Measurements from ENCODE around the gene AMN1. TPM values are rescaled to one million over a fixed set of nuclear protein-coding genes. Genes with fewer than 3 reads are reported as not detected.
"Not testable (repeated sequence)": the region's sequence is repeated elsewhere in the genome, so short reads cannot be mapped to it uniquely, and the experiment has no call there.

AMN1 gene
- total RNA-seq, 3 donors from 2014 or later: 3.1 to 7.3 (median 3.2) TPM

- DNase-seq: no peak
- Histone ChIP-seq H3K9me3 (no peaks in the 10 kb centered on the region), H3K4me1 (ENCODE audit: low read depth) (peaks cover 16% of the 10 kb centered on the region), H3K36me3 (ENCODE audit: low read depth) (no peaks in the 10 kb centered on the region), H3K4me3 (no peak overlapping the region)
- intact Hi-C loops (cut with DNase I, micrococcal nuclease): no loop called here
- ATAC-seq: no peak
- TF ChIP-seq CTCF (IDR thresholded peaks at IDR 0.05): no peak
Observed at GRCh38 chr12:31740628-31741027, 11.8 kb upstream of the AMN1 start.

- no peak for TF ChIP-seq CTCF (IDR thresholded peaks at IDR 0.05)
- no peak overlapping the region for H3K4me3 ChIP-seq
- no peaks in the 10 kb centered on the region for H3K36me3 ChIP-seq (ENCODE audit: low read depth)
- DNase-seq: no peak
- peaks cover 7% of the 10 kb centered on the region for H3K4me1 ChIP-seq (ENCODE audit: low read depth)
- intact Hi-C loops (cut with DNase I, micrococcal nuclease): no loop called here
- no peak for ATAC-seq
- no peaks in the 10 kb centered on the region for H3K9me3 ChIP-seq
Observed at GRCh38 chr12:31737763-31738162, 8.9 kb upstream of the AMN1 start.

- Histone ChIP-seq H3K4me1 (ENCODE audit: low read depth) (peaks cover 8% of the 10 kb centered on the region), H3K9me3 (no peaks in the 10 kb centered on the region), H3K4me3 (no peak overlapping the region), H3K36me3 (ENCODE audit: low read depth) (no peaks in the 10 kb centered on the region)
- intact Hi-C loops (cut with DNase I, micrococcal nuclease): no loop called here
- DNase-seq (no peak), ATAC-seq (no peak)
- TF ChIP-seq CTCF (IDR thresholded peaks at IDR 0.05): no peak
Observed at GRCh38 chr12:31737345-31737744, 8.5 kb upstream of the AMN1 start.

- intact Hi-C loops (cut with DNase I, micrococcal nuclease): no loop called here
- ATAC-seq (no peak), DNase-seq (no peak)
- Histone ChIP-seq H3K4me3 (no peak overlapping the region), H3K9me3 (no peaks in the 10 kb centered on the region), H3K4me1 (ENCODE audit: low read depth) (peaks cover 8% of the 10 kb centered on the region), H3K36me3 (ENCODE audit: low read depth) (no peaks in the 10 kb centered on the region)
- TF ChIP-seq CTCF (IDR thresholded peaks at IDR 0.05): no peak
Observed at GRCh38 chr12:31736472-31736871, 7.7 kb upstream of the AMN1 start.

GRCh38 chr12:31733549-31734432 lies 5.0 kb upstream of the AMN1 start:
- ATAC-seq; intact Hi-C loops (cut with DNase I, micrococcal nuclease); H3K9me3 ChIP-seq; H3K4me1 ChIP-seq (ENCODE audit: low read depth); H3K36me3 ChIP-seq (ENCODE audit: low read depth); H3K4me3 ChIP-seq: not testable (repeated sequence)
- DNase-seq: peak in 1 of 3 donors; percentile 32

- DNase-seq (no peak), ATAC-seq (peak; percentile 50)
- Histone ChIP-seq H3K36me3 (ENCODE audit: low read depth) (no peaks in the 10 kb centered on the region), H3K4me1 (ENCODE audit: low read depth) (peaks cover 11% of the 10 kb centered on the region), H3K4me3 (no peak overlapping the region), H3K9me3 (no peaks in the 10 kb centered on the region)
- no peak for TF ChIP-seq CTCF (IDR thresholded peaks at IDR 0.05)
- intact Hi-C loops (cut with DNase I, micrococcal nuclease): no loop called here
Observed at GRCh38 chr12:31732926-31733548, 4.2 kb upstream of the AMN1 start.

- DNase-seq; intact Hi-C loops (cut with DNase I, micrococcal nuclease); ATAC-seq; H3K36me3 ChIP-seq (ENCODE audit: low read depth); H3K9me3 ChIP-seq; H3K4me3 ChIP-seq: not testable (repeated sequence)
- H3K4me1 ChIP-seq (ENCODE audit: low read depth): peaks cover 11% of the 10 kb centered on the region
Observed at GRCh38 chr12:31731203-31731602, 2.4 kb upstream of the AMN1 start.

All from mucosa of descending colon (tissue), 3 donors.